HepG2 (cell line): ENCODE measurements around the gene TMEM141. TPM values are rescaled to one million over a fixed set of nuclear protein-coding genes. Genes with fewer than 3 reads are reported as not detected.

Experiments used
- CAMTA2 ChIP-seq: sonication (generic); formaldehyde crosslinking; IDR thresholded peaks from 2 replicates; pipeline ENCODE4 v1.4.0; 2020; ENCODE audit warnings: mild to moderate bottlenecking, missing genetic modification reagents, borderline replicate concordance
- HNF4G ChIP-seq, 2 experiments: sonication (generic) in 1 of 2; formaldehyde crosslinking in 1 of 2; IDR thresholded peaks; 2 replicates each; pipeline versions ENCODE4 v1.4.0 to v1.6.1; 2011 to 2020; ENCODE audit warnings: borderline replicate concordance in 2 of 2, low read depth in 2 of 2, mild to moderate bottlenecking in 2 of 2, low read length in 1 of 2, missing genetic modification reagents in 1 of 2, moderate library complexity in 1 of 2
- KDM5B ChIP-seq: sonication (generic); formaldehyde crosslinking; IDR thresholded peaks from 2 replicates; pipeline ENCODE4 v1.4.0; 2020; ENCODE audit warnings: missing genetic modification reagents, mild to moderate bottlenecking, borderline replicate concordance
- PCBP2 ChIP-seq: fragments of 200-400 bp; formaldehyde crosslinking; optimal IDR thresholded peaks from 2 replicates; pipeline ENCODE3; 2018; ENCODE audit warnings: low read length, low read depth; ENCODE audit not compliant: poor library complexity, severe bottlenecking
- SNAPC4 ChIP-seq: sonication (generic); formaldehyde crosslinking; IDR thresholded peaks from 2 replicates; pipeline ENCODE4 v1.4.0; 2020; ENCODE audit warnings: mild to moderate bottlenecking, missing genetic modification reagents
- ZNF263 ChIP-seq: sonication (generic); formaldehyde crosslinking; IDR thresholded peaks from 2 replicates; pipeline ENCODE4 v1.4.0; 2020; ENCODE audit warnings: missing genetic modification reagents
- ZNF562 ChIP-seq: sonication (generic); formaldehyde crosslinking; IDR thresholded peaks from 2 replicates; pipeline ENCODE4 v1.8.0; 2022; ENCODE audit warnings: missing genetic modification reagents, borderline replicate concordance
- ZNF841 ChIP-seq: sonication (generic); formaldehyde crosslinking; IDR thresholded peaks from 2 replicates; pipeline ENCODE4 v1.8.1; 2023; ENCODE audit warnings: missing genetic modification reagents, borderline replicate concordance
- polyA plus RNA-seq, 8 experiments: library from polyadenylated mRNA; depleted of rRNA in 3 of 8; stranded (reverse) in 7 of 8; unstranded in 1 of 8; fragments of >200 nt; fragmentation: Illumina TruSeq in 4 of 8; extraction: Trizol in 4 of 8; gene quantifications; 2 replicates each; pipeline versions ENCODE4 v1.2.1 to v1.2.3, GENCODE V29; 2011 to 2016; ENCODE audit warnings: low read depth in 4 of 8, missing spikeins in 1 of 8, mixed read lengths in 1 of 8; ENCODE audit not compliant: insufficient read depth in 1 of 8
- total RNA-seq, 5 experiments: library from RNA; depleted of rRNA; stranded (reverse); fragments of >200 nt; fragmentation: Illumina TruSeq; extraction: Trizol; gene quantifications; 2 replicates each; pipeline ENCODE4 v1.2.3, GENCODE V29; 2016; ENCODE audit warnings: low read depth in 1 of 5
- TF ChIP-seq, protein P1 (sequence below), 2 experiments: fragments of 450-650 bp in 1 of 2; sonication (generic) in 1 of 2; formaldehyde crosslinking in 1 of 2; IDR thresholded peaks; 2 replicates each; pipeline versions ENCODE4 v1.6.1 to v1.8.0; 2016 to 2022; ENCODE audit warnings: antibody characterized with exemption in 1 of 2, mild to moderate bottlenecking in 1 of 2, missing genetic modification reagents in 1 of 2
- TF ChIP-seq, protein P2 (sequence below): sonication (generic); formaldehyde crosslinking; IDR thresholded peaks from 2 replicates; pipeline ENCODE4 v1.9.0; 2022; ENCODE audit warnings: low read depth, missing genetic modification reagents

The TMEM141 gene
- total and polyA plus RNA-seq, 2 of the 13 experiments (the other 11 are each of a cell fraction or from before 2014, with no cell fraction given): 81.0 to 202 TPM

DNA sequence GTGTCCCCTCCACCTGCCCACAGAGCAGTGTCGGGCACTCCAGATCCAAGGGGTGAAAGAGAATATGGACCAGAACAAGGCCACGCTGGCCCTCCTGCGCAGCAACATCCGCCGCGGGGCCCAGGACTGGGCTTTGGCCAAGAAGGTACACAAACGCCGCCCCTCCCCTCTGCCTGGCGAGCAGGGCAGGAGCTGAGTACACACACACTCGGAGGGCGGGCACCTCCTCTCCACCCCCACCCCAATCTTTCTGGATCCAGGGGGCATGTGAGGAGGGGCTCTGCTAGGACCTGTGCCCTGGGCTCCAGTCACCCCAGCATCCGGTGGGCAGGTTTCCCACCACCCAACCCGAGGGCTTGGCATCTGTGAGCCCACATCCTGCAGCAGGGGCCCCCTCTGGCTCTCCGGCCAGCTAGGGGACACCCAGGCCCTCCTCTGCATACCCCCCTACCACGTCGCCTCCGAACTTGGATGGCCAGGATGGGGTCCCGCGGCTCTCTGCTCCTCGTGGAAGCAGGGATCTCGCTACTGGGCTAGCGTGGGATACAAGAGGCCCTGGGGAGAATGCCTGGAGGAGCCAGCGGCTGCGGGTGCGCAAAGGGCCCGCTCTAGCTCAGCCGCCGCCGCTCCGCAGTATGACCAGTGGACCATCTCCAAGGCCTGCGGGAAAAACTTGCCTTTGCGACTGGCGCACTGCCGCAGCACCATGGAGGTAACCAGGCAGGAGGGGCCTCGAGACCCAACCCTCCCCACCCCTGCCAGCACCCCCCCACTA, 8.1 kb downstream of the TMEM141 start (continued):
- TF ChIP-seq, protein P1, sequence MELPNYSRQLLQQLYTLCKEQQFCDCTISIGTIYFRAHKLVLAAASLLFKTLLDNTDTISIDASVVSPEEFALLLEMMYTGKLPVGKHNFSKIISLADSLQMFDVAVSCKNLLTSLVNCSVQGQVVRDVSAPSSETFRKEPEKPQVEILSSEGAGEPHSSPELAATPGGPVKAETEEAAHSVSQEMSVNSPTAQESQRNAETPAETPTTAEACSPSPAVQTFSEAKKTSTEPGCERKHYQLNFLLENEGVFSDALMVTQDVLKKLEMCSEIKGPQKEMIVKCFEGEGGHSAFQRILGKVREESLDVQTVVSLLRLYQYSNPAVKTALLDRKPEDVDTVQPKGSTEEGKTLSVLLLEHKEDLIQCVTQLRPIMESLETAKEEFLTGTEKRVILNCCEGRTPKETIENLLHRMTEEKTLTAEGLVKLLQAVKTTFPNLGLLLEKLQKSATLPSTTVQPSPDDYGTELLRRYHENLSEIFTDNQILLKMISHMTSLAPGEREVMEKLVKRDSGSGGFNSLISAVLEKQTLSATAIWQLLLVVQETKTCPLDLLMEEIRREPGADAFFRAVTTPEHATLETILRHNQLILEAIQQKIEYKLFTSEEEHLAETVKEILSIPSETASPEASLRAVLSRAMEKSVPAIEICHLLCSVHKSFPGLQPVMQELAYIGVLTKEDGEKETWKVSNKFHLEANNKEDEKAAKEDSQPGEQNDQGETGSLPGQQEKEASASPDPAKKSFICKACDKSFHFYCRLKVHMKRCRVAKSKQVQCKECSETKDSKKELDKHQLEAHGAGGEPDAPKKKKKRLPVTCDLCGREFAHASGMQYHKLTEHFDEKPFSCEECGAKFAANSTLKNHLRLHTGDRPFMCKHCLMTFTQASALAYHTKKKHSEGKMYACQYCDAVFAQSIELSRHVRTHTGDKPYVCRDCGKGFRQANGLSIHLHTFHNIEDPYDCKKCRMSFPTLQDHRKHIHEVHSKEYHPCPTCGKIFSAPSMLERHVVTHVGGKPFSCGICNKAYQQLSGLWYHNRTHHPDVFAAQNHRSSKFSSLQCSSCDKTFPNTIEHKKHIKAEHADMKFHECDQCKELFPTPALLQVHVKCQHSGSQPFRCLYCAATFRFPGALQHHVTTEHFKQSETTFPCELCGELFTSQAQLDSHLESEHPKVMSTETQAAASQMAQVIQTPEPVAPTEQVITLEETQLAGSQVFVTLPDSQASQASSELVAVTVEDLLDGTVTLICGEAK (IDR thresholded peaks at IDR 0.05): no peak
- TF ChIP-seq, protein P1 (CRISPR knock-in tag; IDR thresholded peaks at IDR 0.05): peak; percentile 44
- no peak for TF ChIP-seq HNF4G (IDR thresholded peaks at IDR 0.05; ENCODE audit: borderline replicate concordance, low read depth, low read length)
- TF ChIP-seq HNF4G (CRISPR knock-in tag; IDR thresholded peaks at IDR 0.05; ENCODE audit: borderline replicate concordance, low read depth): no peak; the same call in 1 of the 2 replicates
- peak; percentile 14; the same call in 1 of the 2 replicates for TF ChIP-seq KDM5B
- peak; percentile 40; the same call in 1 of the 2 replicates for TF ChIP-seq ZNF263 (CRISPR knock-in tag)
- TF ChIP-seq SNAPC4 (CRISPR knock-in tag): no peak; the same call in 1 of the 2 replicates
- peak; percentile 46; the same call in 1 of the 2 replicates for TF ChIP-seq CAMTA2 (CRISPR knock-in tag)
- no peak; the same call in 1 of the 2 replicates for TF ChIP-seq ZNF841
- TF ChIP-seq ZNF562 (CRISPR knock-in tag): no peak
- no peak for TF ChIP-seq PCBP2
- TF ChIP-seq, protein P2, sequence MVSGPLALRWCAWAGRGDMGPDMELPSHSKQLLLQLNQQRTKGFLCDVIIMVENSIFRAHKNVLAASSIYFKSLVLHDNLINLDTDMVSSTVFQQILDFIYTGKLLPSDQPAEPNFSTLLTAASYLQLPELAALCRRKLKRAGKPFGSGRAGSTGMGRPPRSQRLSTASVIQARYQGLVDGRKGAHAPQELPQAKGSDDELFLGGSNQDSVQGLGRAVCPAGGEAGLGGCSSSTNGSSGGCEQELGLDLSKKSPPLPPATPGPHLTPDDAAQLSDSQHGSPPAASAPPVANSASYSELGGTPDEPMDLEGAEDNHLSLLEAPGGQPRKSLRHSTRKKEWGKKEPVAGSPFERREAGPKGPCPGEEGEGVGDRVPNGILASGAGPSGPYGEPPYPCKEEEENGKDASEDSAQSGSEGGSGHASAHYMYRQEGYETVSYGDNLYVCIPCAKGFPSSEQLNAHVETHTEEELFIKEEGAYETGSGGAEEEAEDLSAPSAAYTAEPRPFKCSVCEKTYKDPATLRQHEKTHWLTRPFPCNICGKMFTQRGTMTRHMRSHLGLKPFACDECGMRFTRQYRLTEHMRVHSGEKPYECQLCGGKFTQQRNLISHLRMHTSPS: peak; percentile 98
